ENCODE results near the gene RNF144A. TPM values are rescaled to one million over a fixed set of nuclear protein-coding genes. Genes with fewer than 3 reads are reported as not detected.

The RNF144A gene
- total and polyA plus RNA-seq, 2 of the 13 experiments (the other 11 are each of a cell fraction or from before 2014, with no cell fraction given) = 13.9 to 16.5 TPM

DNA sequence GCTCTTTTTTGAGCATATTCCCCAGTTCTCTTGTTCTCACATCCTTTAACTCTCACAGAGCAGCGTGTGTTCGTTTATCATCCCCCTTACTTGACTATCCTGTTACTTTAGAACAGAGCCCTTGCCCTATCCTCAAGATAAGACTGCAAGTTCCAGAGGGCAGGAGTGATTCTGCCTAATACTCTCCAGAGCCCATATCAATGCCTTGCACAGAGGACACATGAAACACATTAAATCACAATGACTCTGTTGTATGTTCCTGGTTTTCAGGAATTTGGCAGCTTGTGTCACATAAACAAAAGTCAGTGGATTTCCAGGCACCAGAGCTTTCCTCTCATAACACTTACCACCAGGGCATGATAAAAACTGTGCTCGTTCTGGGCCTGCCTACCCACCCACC lies 156.7 kb downstream of the RNF144A start:
- no peak overlapping the region for H3K4me3 ChIP-seq (replicated peaks in 1 of 3; ENCODE audit: insufficient read depth in 1 of 3, low read depth in 2 of 3, low read length in 3 of 3)
- no peaks in the 10 kb centered on the region for H4K20me1 ChIP-seq (ENCODE audit: insufficient read depth, low read length)
- no peak overlapping the region for H2AFZ ChIP-seq (ENCODE audit: low read length)
- FAIRE-seq (no peak), ATAC-seq (no peak), DNase-seq (ENCODE audit: low spot score) (no peak)
- no peaks in the 10 kb centered on the region for H3K27me3 ChIP-seq (ENCODE audit: control insufficient read depth in 1 of 2, insufficient read depth in 2 of 2, low read length in 2 of 2)
- no peaks in the 10 kb centered on the region for H3K79me2 ChIP-seq (ENCODE audit: insufficient read depth, low read length)
- H3K36me3 ChIP-seq (replicated peaks in 1 of 2; ENCODE audit: control insufficient read depth in 1 of 2, insufficient read depth in 2 of 2, low read length in 2 of 2) = no peaks in the 10 kb centered on the region
- ChIA-PET CTCF (ENCODE audit: low intra/inter-chr PET ratio, low total read pairs) (no interaction called here), POLR2A (no interaction called here)
- in situ Hi-C loops (cut with HindIII; ENCODE audit: extremely low pct_ligation_motif_present, low pct_unique_long_range_greater_than_20kb) = no loop called here
- no peaks in the 10 kb centered on the region for H3K9me3 ChIP-seq (ENCODE audit: low read length)
- H3K4me1 ChIP-seq (ENCODE audit: insufficient read depth, low read length) = peaks cover 12% of the 10 kb centered on the region; the same call in 1 of the 2 replicates
- intact Hi-C loops (cut with micrococcal nuclease; ENCODE audit: unreplicated experiment) = no loop called here
- 57% methylated on average over 3 of the region's 3 CpGs for WGBS (ENCODE audit: low lambda C conversion rate)
- no peak overlapping the region for H3K4me2 ChIP-seq (ENCODE audit: low read depth, low read length)
- no TSS peak for BruUV-seq (replicated peaks)
- TF ChIP-seq, protein P1, sequence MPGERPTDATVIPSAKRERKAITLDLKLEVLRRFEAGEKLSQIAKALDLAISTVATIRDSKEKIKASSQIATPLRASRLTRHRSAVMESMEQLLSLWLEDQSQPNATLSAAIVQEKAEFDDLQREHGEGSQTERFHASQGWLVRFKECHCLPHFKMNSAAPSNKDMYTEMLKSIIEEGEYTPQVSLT (CRISPR knock-in tag; IDR thresholded peaks at IDR 0.05; ENCODE audit: borderline replicate concordance, low read depth) = no peak
- TF ChIP-seq ZNF235 (CRISPR knock-in tag; IDR thresholded peaks at IDR 0.05; ENCODE audit: borderline replicate concordance) = no peak
- no peak overlapping the region for H3K27ac ChIP-seq (ENCODE audit: extremely low read length, insufficient read depth, low read length)
- no peak overlapping the region for H3K9ac ChIP-seq (ENCODE audit: insufficient read depth, low read depth, low read length)

DNA sequence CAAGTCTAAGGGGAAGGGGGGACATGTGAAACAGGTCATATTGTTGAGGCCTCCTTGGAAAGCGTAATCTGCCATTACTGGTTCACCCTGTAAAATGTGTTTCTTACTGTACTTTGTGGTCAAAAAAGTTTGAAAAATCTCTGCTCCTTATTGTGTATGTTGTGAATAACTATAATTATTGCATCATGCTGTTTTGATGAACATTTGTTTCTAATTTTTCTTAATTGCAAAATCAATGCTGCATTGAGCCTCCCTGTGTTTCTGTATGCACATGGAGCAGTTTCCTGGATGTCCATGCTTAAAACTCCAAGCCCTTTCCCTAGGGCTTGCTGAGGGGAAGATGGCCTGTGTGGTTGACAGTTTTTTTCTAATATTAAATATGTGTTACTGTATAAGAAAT lies 158.6 kb downstream of the RNF144A start:
- in situ Hi-C loops (cut with HindIII; ENCODE audit: extremely low pct_ligation_motif_present, low pct_unique_long_range_greater_than_20kb) = no loop called here
- Histone ChIP-seq H3K27me3 (ENCODE audit: control insufficient read depth in 1 of 2, insufficient read depth in 2 of 2, low read length in 2 of 2) (no peaks in the 10 kb centered on the region), H3K36me3 (replicated peaks in 1 of 2; ENCODE audit: control insufficient read depth in 1 of 2, insufficient read depth in 2 of 2, low read length in 2 of 2) (no peaks in the 10 kb centered on the region), H3K4me2 (ENCODE audit: low read depth, low read length) (no peak overlapping the region), H3K4me3 (replicated peaks in 1 of 3; ENCODE audit: insufficient read depth in 1 of 3, low read depth in 2 of 3, low read length in 3 of 3) (no peak overlapping the region), H3K27ac (ENCODE audit: extremely low read length, insufficient read depth, low read length) (no peak overlapping the region), H3K79me2 (ENCODE audit: insufficient read depth, low read length) (no peaks in the 10 kb centered on the region), H4K20me1 (ENCODE audit: insufficient read depth, low read length) (no peaks in the 10 kb centered on the region), H3K9me3 (ENCODE audit: low read length) (no peaks in the 10 kb centered on the region), H3K9ac (ENCODE audit: insufficient read depth, low read depth, low read length) (no peak overlapping the region), H3K4me1 (ENCODE audit: insufficient read depth, low read length) (peaks cover 12% of the 10 kb centered on the region; the same call in 1 of the 2 replicates), H2AFZ (ENCODE audit: low read length) (no peak overlapping the region)
- DNase-seq (ENCODE audit: low spot score) (no peak), FAIRE-seq (peak; percentile 15), ATAC-seq (no peak)
- CTCF ChIA-PET (ENCODE audit: low intra/inter-chr PET ratio, low total read pairs) = no interaction called here
- 95% methylated on average over 1 of the region's 1 CpG for WGBS (ENCODE audit: low lambda C conversion rate)
- intact Hi-C loops (cut with micrococcal nuclease; ENCODE audit: unreplicated experiment) = no loop called here
- no TSS peak for BruUV-seq (replicated peaks)
- TF ChIP-seq ZNF678 (CRISPR knock-in tag; IDR thresholded peaks at IDR 0.05) = no peak
- TF ChIP-seq ATF7 (IDR thresholded peaks at IDR 0.05) = peak; percentile 62; the same call in 1 of the 2 replicates
- no peak for TF ChIP-seq ATF7 (CRISPR knock-in tag; IDR thresholded peaks at IDR 0.05)
- no peak for TF ChIP-seq NFE2 (CRISPR knock-in tag; IDR thresholded peaks at IDR 0.05)
- TF ChIP-seq GMEB1 (CRISPR knock-in tag; IDR thresholded peaks at IDR 0.05; ENCODE audit: borderline replicate concordance) = no peak
- no peak for TF ChIP-seq ZNF749 (CRISPR knock-in tag; IDR thresholded peaks at IDR 0.05; ENCODE audit: borderline replicate concordance)
- TF ChIP-seq SRSF1 (optimal IDR thresholded peaks at IDR 0.05; ENCODE audit: low read depth, low read length) = no peak
- TF ChIP-seq HNF1A (IDR thresholded peaks at IDR 0.05; ENCODE audit: low read depth) = no peak
- no peak for TF ChIP-seq HNF1A (CRISPR knock-in tag; IDR thresholded peaks at IDR 0.05; ENCODE audit: borderline replicate concordance)
- no peak for TF ChIP-seq ZNF75D (CRISPR knock-in tag; IDR thresholded peaks at IDR 0.05; ENCODE audit: borderline replicate concordance)
- POLR2A ChIA-PET = no interaction called here

Data from HepG2 (cell line).